Mononuclear cell (primary cell): ENCODE results near the gene ADAMTS18. TPM values are rescaled to one million over a fixed set of nuclear protein-coding genes. Genes with fewer than 3 reads are reported as not detected.
"Not testable (repeated sequence)": the region's sequence is repeated elsewhere in the genome, so short reads cannot be mapped to it uniquely, and the experiment has no call there.

ENCODE experiments used
- H3K27me3 ChIP-seq: 2 replicates; pipeline ENCODE4 v1.6.0; 2011; ENCODE audit warnings: low read length, control low read depth; ENCODE audit not compliant: insufficient read depth
- H3K4me1 ChIP-seq: 2 replicates; pipeline ENCODE4 v1.5.1; 2011; ENCODE audit warnings: mild to moderate bottlenecking, low read length, control low read depth; ENCODE audit not compliant: insufficient read depth
- H3K4me3 ChIP-seq: 2 replicates; pipeline ENCODE4 v1.5.1; 2011; ENCODE audit warnings: mild to moderate bottlenecking, low read length, moderate library complexity
- H3K9me3 ChIP-seq: 2 replicates; pipeline ENCODE4 v1.5.1; 2011; ENCODE audit warnings: low read depth, mild to moderate bottlenecking, control low read depth, low read length
- total RNA-seq: library from RNA; depleted of rRNA; stranded (reverse); fragments of >200 nt; gene quantifications from one replicate; pipeline ENCODE4 v1.2.3, GENCODE V29; 2012

The ADAMTS18 gene
- total RNA-seq, 1 donor: not detected

- no peaks in the 10 kb centered on the region for H3K4me1 ChIP-seq
- H3K4me3 ChIP-seq: no peak overlapping the region
- H3K9me3 ChIP-seq: no peaks in the 10 kb centered on the region
- no peaks in the 10 kb centered on the region for H3K27me3 ChIP-seq
Observed at GRCh38 chr16:77277571-77277970, 157.3 kb downstream of the ADAMTS18 start.

DNA sequence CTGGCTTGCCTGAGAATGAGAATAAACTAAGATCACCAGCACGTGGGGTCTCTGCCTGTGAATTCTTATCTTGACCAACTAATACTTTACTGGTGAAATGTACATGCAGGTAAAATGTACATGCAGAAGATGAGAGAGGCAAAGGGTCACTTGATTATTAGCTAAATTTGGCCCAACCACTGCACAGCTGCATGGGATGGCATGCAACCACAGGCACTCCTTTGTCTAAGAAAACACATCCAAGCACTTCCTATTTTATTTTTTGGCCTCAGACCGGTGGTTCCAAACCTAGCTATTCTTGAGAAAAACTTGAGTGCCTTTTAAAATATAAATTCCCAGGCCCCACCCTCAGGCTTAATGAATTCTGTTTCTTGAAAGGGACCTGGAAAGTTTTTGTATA, 157.7 kb downstream of the ADAMTS18 start:
- Histone ChIP-seq H3K4me3 (no peak overlapping the region), H3K4me1 (no peaks in the 10 kb centered on the region), H3K27me3 (no peaks in the 10 kb centered on the region), H3K9me3 (no peaks in the 10 kb centered on the region)

DNA sequence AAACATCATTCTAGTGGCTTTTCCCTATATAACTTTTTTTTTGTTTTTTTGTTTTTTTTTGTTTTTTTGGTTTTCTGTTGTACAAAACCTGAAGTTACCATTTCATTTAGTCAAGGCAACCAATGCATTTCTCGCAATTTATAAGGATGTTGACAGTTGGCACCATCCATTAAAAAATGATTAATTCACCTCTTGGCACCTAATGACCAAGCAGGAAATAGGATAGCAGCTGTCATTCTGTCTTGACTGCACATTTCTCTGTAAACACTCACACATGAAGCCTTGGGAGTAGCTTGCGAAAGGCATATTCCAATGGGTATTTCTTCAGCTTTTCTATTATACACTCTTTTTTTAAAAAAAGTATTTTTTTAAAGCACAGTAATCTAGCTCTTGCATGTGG, 158.2 kb downstream of the ADAMTS18 start:
- H3K4me1 ChIP-seq: no peaks in the 10 kb centered on the region
- H3K27me3 ChIP-seq: no peaks in the 10 kb centered on the region
- no peak overlapping the region for H3K4me3 ChIP-seq
- no peaks in the 10 kb centered on the region for H3K9me3 ChIP-seq

- H3K9me3 ChIP-seq, H3K4me1 ChIP-seq, H3K4me3 ChIP-seq, H3K27me3 ChIP-seq: not testable (repeated sequence)
Observed at GRCh38 chr16:77275303-77275702, 159.5 kb downstream of the ADAMTS18 start.

DNA sequence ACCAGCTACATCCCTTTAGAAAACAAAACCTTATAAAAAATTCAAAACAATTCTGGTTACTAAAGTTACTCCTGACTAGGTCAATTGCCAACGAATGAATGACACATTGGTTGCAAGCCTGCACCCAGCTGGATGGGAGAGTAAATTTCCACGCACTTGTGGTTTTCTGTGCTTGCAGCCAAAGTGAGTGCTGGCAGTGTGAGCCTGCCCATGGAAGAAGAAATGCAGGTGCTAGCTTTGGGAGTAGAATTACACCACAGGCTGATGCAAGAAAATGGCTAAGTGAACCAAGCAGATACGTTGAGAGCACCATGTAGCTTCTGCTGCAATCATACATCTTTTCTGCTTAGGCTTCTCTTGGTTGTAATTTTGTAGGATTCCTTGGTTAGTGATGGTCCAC, 161.0 kb downstream of the ADAMTS18 start:
- Histone ChIP-seq H3K4me3 (no peak overlapping the region), H3K9me3 (no peaks in the 10 kb centered on the region), H3K4me1 (no peaks in the 10 kb centered on the region), H3K27me3 (no peaks in the 10 kb centered on the region)

- no peaks in the 10 kb centered on the region for H3K9me3 ChIP-seq
- no peaks in the 10 kb centered on the region for H3K27me3 ChIP-seq
- no peaks in the 10 kb centered on the region for H3K4me1 ChIP-seq
- no peak overlapping the region for H3K4me3 ChIP-seq
Observed at GRCh38 chr16:77271532-77272426, 163.1 kb downstream of the ADAMTS18 start.

- not testable (repeated sequence) for H3K9me3 ChIP-seq, H3K4me3 ChIP-seq, H3K4me1 ChIP-seq, H3K27me3 ChIP-seq
Observed at GRCh38 chr16:77266185-77266584, 168.6 kb downstream of the ADAMTS18 start.

- Histone ChIP-seq H3K27me3 (peaks cover 3% of the 10 kb centered on the region), H3K4me1 (no peaks in the 10 kb centered on the region), H3K9me3 (no peaks in the 10 kb centered on the region), H3K4me3 (no peak overlapping the region)
Observed at GRCh38 chr16:77262971-77263370, 171.9 kb downstream of the ADAMTS18 start.

DNA sequence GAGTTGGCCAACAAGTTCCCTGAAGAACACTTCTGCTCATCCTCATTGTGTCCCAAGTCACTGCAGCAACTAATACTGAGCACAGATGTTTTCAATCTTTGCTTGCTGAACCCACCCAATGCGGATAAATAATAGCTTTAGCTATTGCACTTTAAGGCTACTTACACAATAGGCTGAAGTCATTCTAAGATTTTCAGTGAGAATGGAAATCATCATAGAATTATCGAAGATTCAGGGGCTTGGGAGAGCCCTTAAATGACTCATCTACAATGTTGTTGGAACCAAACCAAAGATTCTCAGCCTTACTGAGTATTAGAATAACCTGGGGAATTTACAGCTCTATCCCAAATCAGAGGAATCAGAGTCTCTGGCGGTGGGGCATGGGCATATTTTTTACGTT, 184.4 kb downstream of the ADAMTS18 start:
- H3K4me3 ChIP-seq: no peak overlapping the region
- no peaks in the 10 kb centered on the region for H3K9me3 ChIP-seq
- H3K27me3 ChIP-seq: no peaks in the 10 kb centered on the region
- H3K4me1 ChIP-seq: no peaks in the 10 kb centered on the region

- H3K4me3 ChIP-seq: no peak overlapping the region
- H3K9me3 ChIP-seq: no peaks in the 10 kb centered on the region
- H3K4me1 ChIP-seq: no peaks in the 10 kb centered on the region
- no peaks in the 10 kb centered on the region for H3K27me3 ChIP-seq
Observed at GRCh38 chr16:77246150-77246549, 188.7 kb downstream of the ADAMTS18 start.

DNA sequence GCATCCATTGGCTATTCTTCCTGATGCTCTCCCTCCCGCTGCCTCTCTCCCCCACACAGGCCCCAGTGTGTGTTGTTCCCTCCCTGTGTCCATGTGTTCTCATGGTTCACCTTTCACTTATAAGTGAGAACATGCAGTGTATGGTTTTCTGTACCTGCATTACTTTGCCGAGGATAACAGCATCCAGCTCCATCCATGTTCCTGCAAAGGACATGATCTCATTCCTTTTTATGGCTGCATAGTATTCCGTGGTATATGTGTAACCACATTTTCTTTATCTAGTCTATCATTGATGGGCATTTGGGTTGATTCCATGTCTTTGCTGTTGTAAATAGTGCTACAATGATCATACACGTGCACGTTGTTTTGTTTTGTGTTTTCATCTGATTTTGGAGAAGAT, 192.4 kb downstream of the ADAMTS18 start:
- H3K4me3 ChIP-seq, H3K9me3 ChIP-seq, H3K27me3 ChIP-seq, H3K4me1 ChIP-seq: not testable (repeated sequence)

DNA sequence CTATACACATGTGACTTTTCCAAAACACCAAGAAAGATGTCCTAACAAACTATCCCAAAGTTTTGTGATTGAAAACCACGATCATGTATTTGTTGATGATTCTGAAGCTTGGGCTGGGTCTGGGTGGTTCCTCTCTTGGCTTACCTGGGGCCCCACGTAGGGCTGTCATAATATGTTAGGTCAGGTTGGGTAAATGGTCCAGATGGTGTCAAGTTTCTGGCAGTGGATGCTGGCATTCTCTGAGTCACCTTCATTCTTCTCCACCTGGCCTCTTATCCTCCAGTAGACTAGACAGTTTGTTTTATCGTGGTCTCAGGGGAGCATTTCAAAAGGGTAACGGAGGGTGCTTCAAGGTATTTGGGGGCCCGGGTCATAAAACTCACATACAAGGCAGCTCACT, 196.2 kb downstream of the ADAMTS18 start:
- Histone ChIP-seq H3K9me3 (no peaks in the 10 kb centered on the region), H3K4me1 (no peaks in the 10 kb centered on the region), H3K4me3 (no peak overlapping the region), H3K27me3 (no peaks in the 10 kb centered on the region)

DNA sequence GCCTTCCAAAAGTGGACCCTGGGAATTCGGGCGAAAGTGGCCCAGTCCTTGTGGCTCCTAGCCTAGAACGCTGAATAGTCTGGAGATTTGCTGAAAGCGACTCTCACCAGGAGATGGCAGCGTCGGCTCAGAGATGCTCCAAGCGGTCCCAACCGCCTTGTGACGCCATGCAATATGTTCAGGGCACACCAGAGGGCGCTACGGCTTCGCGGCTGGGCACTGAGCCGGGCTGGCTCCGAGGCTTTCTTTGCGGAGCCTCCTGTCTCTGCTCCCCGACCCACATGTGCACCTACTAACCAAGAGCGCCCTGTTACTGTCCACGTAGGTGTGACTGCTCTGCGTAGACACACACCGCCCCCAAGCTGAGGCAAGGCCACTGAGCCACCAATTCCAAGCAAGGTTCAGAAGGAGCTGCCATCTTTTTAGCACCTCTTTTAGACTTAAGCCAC, 198.7 kb downstream of the ADAMTS18 start:
- H3K9me3 ChIP-seq: no peaks in the 10 kb centered on the region
- H3K4me3 ChIP-seq: no peak overlapping the region
- H3K4me1 ChIP-seq: no peaks in the 10 kb centered on the region
- no peaks in the 10 kb centered on the region for H3K27me3 ChIP-seq

- Histone ChIP-seq H3K4me1 (no peaks in the 10 kb centered on the region), H3K27me3 (no peaks in the 10 kb centered on the region), H3K9me3 (no peaks in the 10 kb centered on the region), H3K4me3 (no peak overlapping the region)
Observed at GRCh38 chr16:77234611-77235010, 200.2 kb downstream of the ADAMTS18 start.

- Histone ChIP-seq H3K4me1 (no peaks in the 10 kb centered on the region), H3K4me3 (no peak overlapping the region), H3K27me3 (no peaks in the 10 kb centered on the region), H3K9me3 (no peaks in the 10 kb centered on the region)
Observed at GRCh38 chr16:77233799-77234519, 200.9 kb downstream of the ADAMTS18 start.
